GM12878 (cell line): ENCODE measurements around the gene TPD52L2. TPM values are rescaled to one million over a fixed set of nuclear protein-coding genes. Genes with fewer than 3 reads are reported as not detected.

Source experiments
- ATAC-seq: fragments of 200-7000 bp; cut with Tn5 transposase; 3 replicates; pipeline ENCODE4 v1.9.1; 2020; ENCODE audit warnings: mild to moderate bottlenecking, moderate library complexity
- BruUV-seq: library from RNA; stranded (reverse); fragments of 400-500 nt; replicated peaks from 2 replicates; lab custom pipeline; 2021; lab: Mats Ljungman, UMichigan
- CTCF ChIA-PET: fragments of 300-600 bp; sonication (Branson Sonifier 250); formaldehyde crosslinking; extraction: SDS; loops from one replicate; lab custom pipeline; 2021; ENCODE audit warnings: inconsistent platforms; lab: Yijun Ruan, JAX
- POLR2A ChIA-PET: fragments of 350-600 bp; formaldehyde crosslinking; extraction: SDS; loops from one replicate; lab custom pipeline; 2021; ENCODE audit warnings: inconsistent platforms; lab: Charles Lee
- RAD21 ChIA-PET: fragments of 300-600 bp; sonication (Branson Sonifier 250); formaldehyde crosslinking; loops from one replicate; lab custom pipeline; 2023; ENCODE audit warnings: antibody characterized with exemption; ENCODE audit not compliant: unreplicated experiment; lab: Charles Lee
- SMC1A ChIA-PET: fragments of 300-600 bp; sonication (Branson Sonifier 250); formaldehyde crosslinking; loops from one replicate; lab custom pipeline; 2023; ENCODE audit not compliant: unreplicated experiment, uncharacterized antibody; lab: Charles Lee
- DNase-seq: peaks from one replicate; pipeline ENCODE4 v3.0.0-alpha.2; 2011; ENCODE audit warnings: low read depth, low spot score
- FAIRE-seq: peaks from 3 replicates; lab custom pipeline; 2011; peaks lifted over from hg19 to GRCh38; lab: Jason Lieb, UNC
- H2AFZ ChIP-seq: 2 replicates; pipeline ENCODE4 v1.6.0; 2011; ENCODE audit warnings: low read depth, low read length, control low read depth; ENCODE audit not compliant: control insufficient read depth
- H3K27ac ChIP-seq: 2 replicates; pipeline ENCODE4 v1.5.1; 2011; ENCODE audit warnings: control low read depth; ENCODE audit not compliant: control insufficient read depth, insufficient read depth
- H3K27me3 ChIP-seq, 2 experiments: replicated peaks in 1 of 2; 2 replicates each; pipeline versions ENCODE4 v1.6.0 to v1.6.1; 2011; ENCODE audit warnings: low read length in 1 of 2; ENCODE audit not compliant: control insufficient read depth in 2 of 2, insufficient read depth in 2 of 2
- H3K36me3 ChIP-seq, 2 experiments: 2 replicates each; pipeline ENCODE4 v1.5.1; 2011; ENCODE audit warnings: low read length in 1 of 2; ENCODE audit not compliant: control insufficient read depth in 2 of 2, insufficient read depth in 2 of 2
- H3K4me1 ChIP-seq: 2 replicates; pipeline ENCODE4 v1.6.1; 2011; ENCODE audit warnings: mild to moderate bottlenecking, low read length, moderate library complexity, mixed read lengths; ENCODE audit not compliant: control insufficient read depth, insufficient read depth
- H3K4me2 ChIP-seq: 2 replicates; pipeline ENCODE4 v1.6.0; 2011; ENCODE audit warnings: control low read depth; ENCODE audit not compliant: control insufficient read depth, insufficient read depth
- H3K4me3 ChIP-seq: fragments of 200-600 bp; sonication (generic); 2 replicates; pipeline ENCODE4 v1.5.1; 2016
- H3K79me2 ChIP-seq: 2 replicates; pipeline ENCODE4 v1.6.0; 2011; ENCODE audit warnings: low read length; ENCODE audit not compliant: control insufficient read depth, insufficient read depth
- H3K9ac ChIP-seq: 2 replicates; pipeline ENCODE4 v1.8.0; 2011; ENCODE audit warnings: low read length, control low read depth, mixed read lengths; ENCODE audit not compliant: control insufficient read depth, insufficient read depth
- H3K9me3 ChIP-seq: replicated peaks from 3 replicates; pipeline ENCODE4 v1.5.1; 2011; ENCODE audit warnings: mild to moderate bottlenecking, low read length; ENCODE audit not compliant: control insufficient read depth, insufficient read depth
- H4K20me1 ChIP-seq: 2 replicates; pipeline ENCODE4 v1.6.0; 2011; ENCODE audit not compliant: control insufficient read depth, insufficient read depth
- BHLHE40 ChIP-seq, 2 experiments: fragments of 450-650 bp in 1 of 2; IDR thresholded peaks; 2 replicates each; pipeline ENCODE4 v1.6.1; 2011 to 2017; ENCODE audit warnings: low read depth in 2 of 2, borderline replicate concordance in 1 of 2, improper control_type of control experiment in 1 of 2, low read length in 1 of 2, mild to moderate bottlenecking in 1 of 2
- DPF2 ChIP-seq: fragments of 450-650 bp; IDR thresholded peaks from 2 replicates; pipeline ENCODE4 v1.6.1; 2017; ENCODE audit warnings: mild to moderate bottlenecking
- FOS ChIP-seq: IDR thresholded peaks from 3 replicates; pipeline ENCODE4 v1.6.1; 2011; ENCODE audit warnings: borderline replicate concordance; ENCODE audit not compliant: insufficient read length; ENCODE audit errors: extremely low read depth
- HCFC1 ChIP-seq: fragments of 150-350 bp; IDR thresholded peaks from 2 replicates; pipeline ENCODE4 v1.6.1; 2014; ENCODE audit warnings: low read length
- JUNB ChIP-seq: IDR thresholded peaks from 2 replicates; pipeline ENCODE4 v1.6.1; 2016; ENCODE audit warnings: antibody characterized with exemption, mild to moderate bottlenecking
- MTA2 ChIP-seq: fragments of 450-650 bp; IDR thresholded peaks from 2 replicates; pipeline ENCODE4 v1.6.1; 2016; ENCODE audit warnings: low read depth, mild to moderate bottlenecking, moderate library complexity
- MYB ChIP-seq: fragments of 150-350 bp; IDR thresholded peaks from 2 replicates; pipeline ENCODE4 v1.6.1; 2014; ENCODE audit warnings: mild to moderate bottlenecking, low read depth, low read length, borderline replicate concordance
- NR2C1 ChIP-seq: fragments of 450-650 bp; IDR thresholded peaks from 2 replicates; pipeline ENCODE4 v1.6.1; 2017; ENCODE audit warnings: antibody characterized with exemption, mild to moderate bottlenecking, moderate library complexity
- NR2F1 ChIP-seq: fragments of 450-650 bp; conservative IDR thresholded peaks from 2 replicates; pipeline ENCODE4 v1.6.1; 2017; ENCODE audit warnings: mild to moderate bottlenecking
- TCF12 ChIP-seq: IDR thresholded peaks from 2 replicates; pipeline ENCODE4 v1.6.1; 2011; ENCODE audit warnings: low read depth, mild to moderate bottlenecking, low read length
- YBX1 ChIP-seq: fragments of 450-650 bp; IDR thresholded peaks from 2 replicates; pipeline ENCODE4 v1.6.1; 2016; ENCODE audit warnings: antibody characterized with exemption
- ZNF24 ChIP-seq: fragments of 450-650 bp; IDR thresholded peaks from 2 replicates; pipeline ENCODE4 v1.6.1; 2017; ENCODE audit warnings: antibody characterized with exemption, mild to moderate bottlenecking
- ZZZ3 ChIP-seq: IDR thresholded peaks from 2 replicates; pipeline ENCODE4 v1.6.1; 2011; ENCODE audit warnings: low read depth; ENCODE audit not compliant: control insufficient read depth, insufficient read length
- WGBS: methylation state at CpG from one replicate; pipeline ENCODE4 v1.1.6; 2016; ENCODE audit warnings: low lambda C conversion rate; ENCODE audit not compliant: insufficient replicate concordance, insufficient coverage; ENCODE audit errors: missing lambda C conversion rate; 5-methylcytosine and 5-hydroxymethylcytosine counted together
- in situ Hi-C: fragments of 300-500 bp; cut with MboI; formaldehyde crosslinking; loops from 9 replicates; pipeline ENCODE4 v1.14.3; 2018; ENCODE audit warnings: mixed read lengths
- intact Hi-C: fragments of 100-400 bp; cut with micrococcal nuclease; formaldehyde crosslinking; loops from one replicate; pipeline ENCODE4 v1.14.2; 2022; ENCODE audit not compliant: unreplicated experiment
- polyA plus RNA-seq, 11 experiments: library from polyadenylated mRNA; depleted of rRNA in 4 of 11; unstranded in 6 of 11; stranded (reverse) in 5 of 11; fragments of >200 nt; fragmentation: Nextera tagmentation in 4 of 11; fragmentation: Illumina TruSeq in 1 of 11; extraction: Ambion mirVana in 4 of 11; extraction: Trizol in 1 of 11; gene quantifications; 1 replicate in 1 of 11; 2 replicates in 10 of 11; pipeline versions ENCODE4 v1.2.1 to v1.2.3, GENCODE V29; 2011 to 2016; ENCODE audit warnings: inconsistent platforms in 2 of 11, missing spikeins in 2 of 11, low read depth in 1 of 11
- total RNA-seq, 4 experiments: library from RNA; depleted of rRNA in 3 of 4; stranded (reverse); fragments of >200 nt in 3 of 4; fragmentation: Illumina TruSeq in 1 of 4; extraction: Trizol in 1 of 4; gene quantifications; 2 replicates each; pipeline versions ENCODE4 v1.2.1 to v1.2.3, GENCODE V29; 2013 to 2021
- TF ChIP-seq, protein P1 (sequence below): fragments of 450-650 bp; formaldehyde crosslinking; IDR thresholded peaks from 2 replicates; pipeline ENCODE4 v1.5.0; 2022; ENCODE audit warnings: mild to moderate bottlenecking, missing genetic modification characterization
- TF ChIP-seq, protein P2 (sequence below): fragments of 150-350 bp; IDR thresholded peaks from 2 replicates; pipeline ENCODE4 v1.6.1; 2016; ENCODE audit warnings: low read depth, low read length

TPD52L2 gene
- total and polyA plus RNA-seq, 10 of the 15 experiments (the other 5 are each of a cell fraction or from before 2014, with no cell fraction given): 1.6 to 71.0 (median 46.3) TPM

DNA sequence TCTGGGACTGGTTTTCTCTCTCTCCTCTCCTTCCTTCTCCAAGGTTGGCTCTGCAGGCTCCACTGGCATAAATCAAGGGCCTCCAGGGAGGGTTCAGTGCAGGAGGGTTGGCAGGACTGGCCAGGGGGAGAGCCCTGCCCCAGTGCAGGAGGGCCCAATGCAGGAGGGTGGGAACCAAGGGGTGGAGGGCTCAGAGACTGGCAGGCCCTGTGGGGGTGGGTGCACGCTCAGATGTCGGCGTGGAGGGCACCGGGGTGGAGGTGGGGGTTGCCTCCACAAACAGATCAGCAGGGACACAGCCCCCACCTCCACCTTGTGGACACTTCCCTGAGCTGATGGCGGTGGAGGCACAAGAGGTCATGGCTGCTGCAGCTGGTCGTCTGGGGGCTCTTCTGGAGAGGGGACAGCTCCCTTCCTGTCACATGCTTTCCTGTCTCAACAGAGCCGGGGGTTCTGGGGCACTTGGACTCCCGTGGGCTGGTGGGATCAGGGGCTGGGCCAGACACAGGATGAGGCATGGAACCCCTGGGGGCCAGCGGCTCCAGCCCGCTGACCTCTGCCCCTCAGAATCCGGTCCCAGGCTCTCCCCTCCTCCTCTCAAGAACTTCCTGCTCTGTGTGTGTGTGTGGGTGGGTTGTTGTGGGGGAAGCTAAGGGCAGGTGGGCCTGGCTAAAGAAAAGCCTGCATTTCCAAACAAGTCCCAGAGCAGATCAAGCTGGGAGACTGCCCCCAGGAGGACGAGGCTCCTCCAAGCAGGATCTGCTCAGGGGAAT lies 6.5 kb upstream of the TPD52L2 start:
- no peaks in the 10 kb centered on the region for H4K20me1 ChIP-seq
- POLR2A ChIA-PET: interaction anchor here (1.0 kb wide), 1 partner anchor 72 kb away, joined by 5 read pairs; no protein-coding TSS in a partner anchor
- peak overlapping the region; percentile 22; the same call in 1 of the 2 replicates for H3K4me2 ChIP-seq
- RAD21 ChIA-PET: interaction anchor here (0.5 to 1.4 kb wide), 5 partner anchors 11 to 768 kb away, joined by 4 to 8 read pairs (median 4); partner anchors contain the start of genes ARFRP1 and ZGPAT
- no peak for DNase-seq
- no peak overlapping the region for H3K27ac ChIP-seq
- no peak overlapping the region for H3K4me3 ChIP-seq
- FAIRE-seq: no peak
- no TSS peak for BruUV-seq
- SMC1A ChIA-PET: interaction anchor here (1.1 to 2.0 kb wide), 2 partner anchors 11 to 72 kb away, joined by 3 to 7 read pairs; no protein-coding TSS in a partner anchor
- no peaks in the 10 kb centered on the region for H3K9me3 ChIP-seq
- intact Hi-C loops: no loop called here
- CTCF ChIA-PET: interaction anchor here (0.7 to 1.7 kb wide), 5 partner anchors 16 to 151 kb away, joined by 3 to 7 read pairs (median 3); partner anchors contain the start of genes ARFRP1 and ZGPAT
- in situ Hi-C loops: loop anchor here (5.0 kb wide), 1 partner anchor 151 kb away; the partner anchor contains the start of genes ARFRP1 and ZGPAT
- peaks cover 0 to 4% of the 10 kb centered on the region in 2 experiments; a peak in 3 of 4 replicates for H3K36me3 ChIP-seq
- H3K79me2 ChIP-seq: peaks cover 6% of the 10 kb centered on the region; the same call in 1 of the 2 replicates
- no peak overlapping the region; the same call in 1 of the 2 replicates for H3K9ac ChIP-seq
- no peaks in the 10 kb centered on the region for H3K27me3 ChIP-seq
- WGBS: 3% methylated on average over 12 of the region's 12 CpGs
- H3K4me1 ChIP-seq: peaks cover 36% of the 10 kb centered on the region
- peak; percentile 3 for ATAC-seq
- H2AFZ ChIP-seq: no peak overlapping the region
- TF ChIP-seq NR2F1 (peak; percentile 97), JUNB (no peak), DPF2 (no peak), ZNF24 (no peak), TCF12 (0 out of 2 replicates have a peak, but pooled peaks have one; percentile 27), MYB (no peak), NR2C1 (peak; percentile 60), ZZZ3 (no peak), HCFC1 (no peak), MTA2 (peak; percentile 29; the same call in 1 of the 2 replicates), BHLHE40 (IDR thresholded peaks at IDR 0.05; ENCODE audit: borderline replicate concordance in 1 of 2, low read depth in 2 of 2, low read length in 1 of 2) (no peak), FOS (no peak), YBX1 (no peak)
- TF ChIP-seq, protein P1, sequence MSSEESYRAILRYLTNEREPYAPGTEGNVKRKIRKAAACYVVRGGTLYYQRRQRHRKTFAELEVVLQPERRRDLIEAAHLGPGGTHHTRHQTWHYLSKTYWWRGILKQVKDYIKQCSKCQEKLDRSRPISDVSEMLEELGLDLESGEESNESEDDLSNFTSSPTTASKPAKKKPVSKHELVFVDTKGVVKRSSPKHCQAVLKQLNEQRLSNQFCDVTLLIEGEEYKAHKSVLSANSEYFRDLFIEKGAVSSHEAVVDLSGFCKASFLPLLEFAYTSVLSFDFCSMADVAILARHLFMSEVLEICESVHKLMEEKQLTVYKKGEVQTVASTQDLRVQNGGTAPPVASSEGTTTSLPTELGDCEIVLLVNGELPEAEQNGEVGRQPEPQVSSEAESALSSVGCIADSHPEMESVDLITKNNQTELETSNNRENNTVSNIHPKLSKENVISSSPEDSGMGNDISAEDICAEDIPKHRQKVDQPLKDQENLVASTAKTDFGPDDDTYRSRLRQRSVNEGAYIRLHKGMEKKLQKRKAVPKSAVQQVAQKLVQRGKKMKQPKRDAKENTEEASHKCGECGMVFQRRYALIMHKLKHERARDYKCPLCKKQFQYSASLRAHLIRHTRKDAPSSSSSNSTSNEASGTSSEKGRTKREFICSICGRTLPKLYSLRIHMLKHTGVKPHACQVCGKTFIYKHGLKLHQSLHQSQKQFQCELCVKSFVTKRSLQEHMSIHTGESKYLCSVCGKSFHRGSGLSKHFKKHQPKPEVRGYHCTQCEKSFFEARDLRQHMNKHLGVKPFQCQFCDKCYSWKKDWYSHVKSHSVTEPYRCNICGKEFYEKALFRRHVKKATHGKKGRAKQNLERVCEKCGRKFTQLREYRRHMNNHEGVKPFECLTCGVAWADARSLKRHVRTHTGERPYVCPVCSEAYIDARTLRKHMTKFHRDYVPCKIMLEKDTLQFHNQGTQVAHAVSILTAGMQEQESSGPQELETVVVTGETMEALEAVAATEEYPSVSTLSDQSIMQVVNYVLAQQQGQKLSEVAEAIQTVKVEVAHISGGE (CRISPR knock-in tag): no peak
- TF ChIP-seq, protein P2, sequence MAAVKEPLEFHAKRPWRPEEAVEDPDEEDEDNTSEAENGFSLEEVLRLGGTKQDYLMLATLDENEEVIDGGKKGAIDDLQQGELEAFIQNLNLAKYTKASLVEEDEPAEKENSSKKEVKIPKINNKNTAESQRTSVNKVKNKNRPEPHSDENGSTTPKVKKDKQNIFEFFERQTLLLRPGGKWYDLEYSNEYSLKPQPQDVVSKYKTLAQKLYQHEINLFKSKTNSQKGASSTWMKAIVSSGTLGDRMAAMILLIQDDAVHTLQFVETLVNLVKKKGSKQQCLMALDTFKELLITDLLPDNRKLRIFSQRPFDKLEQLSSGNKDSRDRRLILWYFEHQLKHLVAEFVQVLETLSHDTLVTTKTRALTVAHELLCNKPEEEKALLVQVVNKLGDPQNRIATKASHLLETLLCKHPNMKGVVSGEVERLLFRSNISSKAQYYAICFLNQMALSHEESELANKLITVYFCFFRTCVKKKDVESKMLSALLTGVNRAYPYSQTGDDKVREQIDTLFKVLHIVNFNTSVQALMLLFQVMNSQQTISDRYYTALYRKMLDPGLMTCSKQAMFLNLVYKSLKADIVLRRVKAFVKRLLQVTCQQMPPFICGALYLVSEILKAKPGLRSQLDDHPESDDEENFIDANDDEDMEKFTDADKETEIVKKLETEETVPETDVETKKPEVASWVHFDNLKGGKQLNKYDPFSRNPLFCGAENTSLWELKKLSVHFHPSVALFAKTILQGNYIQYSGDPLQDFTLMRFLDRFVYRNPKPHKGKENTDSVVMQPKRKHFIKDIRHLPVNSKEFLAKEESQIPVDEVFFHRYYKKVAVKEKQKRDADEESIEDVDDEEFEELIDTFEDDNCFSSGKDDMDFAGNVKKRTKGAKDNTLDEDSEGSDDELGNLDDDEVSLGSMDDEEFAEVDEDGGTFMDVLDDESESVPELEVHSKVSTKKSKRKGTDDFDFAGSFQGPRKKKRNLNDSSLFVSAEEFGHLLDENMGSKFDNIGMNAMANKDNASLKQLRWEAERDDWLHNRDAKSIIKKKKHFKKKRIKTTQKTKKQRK: no peak
